Astrocyte (in vitro differentiated cells and primary cell): Measurements from ENCODE around the gene SERPINA5. TPM values are rescaled to one million over a fixed set of nuclear protein-coding genes. Genes with fewer than 3 reads are reported as not detected.

ENCODE experiments used
- DNase-seq: peaks from one replicate; pipeline ENCODE4 v3.0.0-alpha.2; 2010; ENCODE audit warnings: low read depth
- FAIRE-seq: peaks from 2 replicates; lab custom pipeline; 2011; peaks lifted over from hg19 to GRCh38; lab: Jason Lieb, UNC
- H2AFZ ChIP-seq: 2 replicates; pipeline ENCODE4 v1.6.0; 2012; ENCODE audit warnings: low read depth, low read length, inconsistent platforms
- H3K27ac ChIP-seq: 2 replicates; pipeline ENCODE4 v1.5.1; 2011; ENCODE audit warnings: low read depth, low read length, inconsistent platforms
- H3K27me3 ChIP-seq: 2 replicates; pipeline ENCODE4 v1.6.0; 2011; ENCODE audit warnings: low read length, inconsistent platforms; ENCODE audit not compliant: insufficient read depth
- H3K36me3 ChIP-seq: 2 replicates; pipeline ENCODE4 v1.5.1; 2011; ENCODE audit warnings: low read length, inconsistent platforms; ENCODE audit not compliant: insufficient read depth
- H3K4me1 ChIP-seq: 2 replicates; pipeline ENCODE4 v1.5.1; 2011; ENCODE audit warnings: low read length, inconsistent platforms; ENCODE audit not compliant: insufficient read depth
- H3K4me2 ChIP-seq: 2 replicates; pipeline ENCODE4 v1.6.0; 2012; ENCODE audit warnings: low read length, inconsistent platforms
- H3K4me3 ChIP-seq: 2 replicates; pipeline ENCODE4 v1.5.1; 2011; ENCODE audit warnings: low read depth, mild to moderate bottlenecking, low read length, inconsistent platforms; ENCODE audit not compliant: insufficient read depth
- H3K79me2 ChIP-seq: 2 replicates; pipeline ENCODE4 v1.6.0; 2012; ENCODE audit warnings: mild to moderate bottlenecking, low read length, inconsistent platforms; ENCODE audit not compliant: insufficient read depth
- H3K9ac ChIP-seq: 2 replicates; pipeline ENCODE4 v1.6.0; 2012; ENCODE audit warnings: mild to moderate bottlenecking, low read length, inconsistent platforms
- H3K9me3 ChIP-seq: 2 replicates; pipeline ENCODE4 v1.5.1; 2012; ENCODE audit warnings: low read depth, mild to moderate bottlenecking, low read length, inconsistent platforms; ENCODE audit not compliant: insufficient read depth
- H4K20me1 ChIP-seq: 2 replicates; pipeline ENCODE4 v1.6.0; 2012; ENCODE audit warnings: low read length, inconsistent platforms; ENCODE audit not compliant: insufficient read depth
- H3K27ac Mint-ChIP-seq: one replicate; pipeline ENCODE4 v1.8.0; 2021; ENCODE audit warnings: mild to moderate bottlenecking, mixed read lengths; ENCODE audit not compliant: unreplicated experiment
- H3K27me3 Mint-ChIP-seq: one replicate; pipeline ENCODE4 v1.8.0; 2021; ENCODE audit warnings: low read depth, mixed read lengths; ENCODE audit not compliant: unreplicated experiment
- H3K36me3 Mint-ChIP-seq: one replicate; pipeline ENCODE4 v1.8.0; 2021; ENCODE audit warnings: low read depth, mixed read lengths; ENCODE audit not compliant: unreplicated experiment
- H3K4me1 Mint-ChIP-seq: one replicate; pipeline ENCODE4 v1.8.0; 2021; ENCODE audit warnings: low read depth, mixed read lengths; ENCODE audit not compliant: unreplicated experiment
- H3K4me3 Mint-ChIP-seq: one replicate; pipeline ENCODE4 v1.8.0; 2021; ENCODE audit warnings: mild to moderate bottlenecking, moderate library complexity, mixed read lengths; ENCODE audit not compliant: unreplicated experiment
- H3K9me3 Mint-ChIP-seq: one replicate; pipeline ENCODE4 v1.8.0; 2021; ENCODE audit warnings: mild to moderate bottlenecking, mixed read lengths; ENCODE audit not compliant: unreplicated experiment
- EZH2 ChIP-seq: IDR thresholded peaks from 2 replicates; pipeline ENCODE4 v1.6.1; 2012; ENCODE audit warnings: mild to moderate bottlenecking, low read length, inconsistent platforms; ENCODE audit not compliant: insufficient read depth
- total RNA-seq: library from RNA; stranded (reverse); gene quantifications from 2 replicates; pipeline ENCODE4 v1.2.1, GENCODE V29; 2021
- TF ChIP-seq, protein P1 (sequence below): IDR thresholded peaks from 2 replicates; pipeline ENCODE4 v1.5.1; 2011; ENCODE audit warnings: low read depth, mild to moderate bottlenecking, inconsistent platforms, low read length, moderate library complexity; ENCODE audit not compliant: insufficient read depth

SERPINA5 gene
- total RNA-seq, 1 donor from 2014 or later: 0.23 TPM

DNA sequence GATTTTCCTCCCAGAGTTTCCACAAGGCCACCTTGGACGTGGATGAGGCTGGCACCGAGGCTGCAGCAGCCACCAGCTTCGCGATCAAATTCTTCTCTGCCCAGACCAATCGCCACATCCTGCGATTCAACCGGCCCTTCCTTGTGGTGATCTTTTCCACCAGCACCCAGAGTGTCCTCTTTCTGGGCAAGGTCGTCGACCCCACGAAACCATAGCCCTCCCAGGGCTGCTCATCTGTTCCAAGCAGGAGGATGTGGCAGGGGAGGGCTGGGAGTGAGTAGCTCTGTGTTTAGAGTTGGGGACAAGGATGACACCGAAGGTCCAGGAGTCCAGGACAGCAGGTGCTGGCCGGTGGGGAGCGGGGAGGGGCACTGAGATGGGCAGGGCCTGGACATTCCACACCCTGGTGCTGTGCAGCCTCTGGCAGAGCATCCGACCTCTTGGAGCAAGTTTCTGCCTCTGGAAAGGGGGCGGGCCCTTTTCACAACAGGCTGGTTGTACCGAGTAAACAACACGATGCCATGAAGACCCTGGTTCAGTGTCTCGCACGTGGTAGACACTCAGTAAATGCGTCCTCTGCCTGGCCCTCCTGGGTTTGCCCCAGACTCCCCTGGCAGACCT is 11.7 kb upstream of the SERPINA5 start:
- H3K36me3 ChIP-seq: no peaks in the 10 kb centered on the region
- no peak overlapping the region for H2AFZ ChIP-seq
- Mint-ChIP-seq H3K9me3 (peaks cover 3% of the 10 kb centered on the region), H3K4me1 (no peaks in the 10 kb centered on the region), H3K27me3 (peaks cover 27% of the 10 kb centered on the region), H3K36me3 (no peaks in the 10 kb centered on the region), H3K27ac (no peak overlapping the region), H3K4me3 (no peak overlapping the region)
- no peaks in the 10 kb centered on the region for H4K20me1 ChIP-seq
- no peak overlapping the region for H3K4me2 ChIP-seq
- no peak overlapping the region for H3K27ac ChIP-seq
- peaks cover 10% of the 10 kb centered on the region for H3K4me1 ChIP-seq
- no peaks in the 10 kb centered on the region for H3K9me3 ChIP-seq
- H3K9ac ChIP-seq: no peak overlapping the region
- no peaks in the 10 kb centered on the region for H3K27me3 ChIP-seq
- no peaks in the 10 kb centered on the region for H3K79me2 ChIP-seq
- DNase-seq (no peak), FAIRE-seq (no peak)
- H3K4me3 ChIP-seq: no peak overlapping the region
- TF ChIP-seq, protein P1, sequence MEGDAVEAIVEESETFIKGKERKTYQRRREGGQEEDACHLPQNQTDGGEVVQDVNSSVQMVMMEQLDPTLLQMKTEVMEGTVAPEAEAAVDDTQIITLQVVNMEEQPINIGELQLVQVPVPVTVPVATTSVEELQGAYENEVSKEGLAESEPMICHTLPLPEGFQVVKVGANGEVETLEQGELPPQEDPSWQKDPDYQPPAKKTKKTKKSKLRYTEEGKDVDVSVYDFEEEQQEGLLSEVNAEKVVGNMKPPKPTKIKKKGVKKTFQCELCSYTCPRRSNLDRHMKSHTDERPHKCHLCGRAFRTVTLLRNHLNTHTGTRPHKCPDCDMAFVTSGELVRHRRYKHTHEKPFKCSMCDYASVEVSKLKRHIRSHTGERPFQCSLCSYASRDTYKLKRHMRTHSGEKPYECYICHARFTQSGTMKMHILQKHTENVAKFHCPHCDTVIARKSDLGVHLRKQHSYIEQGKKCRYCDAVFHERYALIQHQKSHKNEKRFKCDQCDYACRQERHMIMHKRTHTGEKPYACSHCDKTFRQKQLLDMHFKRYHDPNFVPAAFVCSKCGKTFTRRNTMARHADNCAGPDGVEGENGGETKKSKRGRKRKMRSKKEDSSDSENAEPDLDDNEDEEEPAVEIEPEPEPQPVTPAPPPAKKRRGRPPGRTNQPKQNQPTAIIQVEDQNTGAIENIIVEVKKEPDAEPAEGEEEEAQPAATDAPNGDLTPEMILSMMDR: no peak
- no peak for TF ChIP-seq EZH2

- H3K79me2 ChIP-seq: no peaks in the 10 kb centered on the region
- H3K36me3 Mint-ChIP-seq: no peaks in the 10 kb centered on the region
- FAIRE-seq (no peak), DNase-seq (no peak)
- no peak overlapping the region for H3K27ac ChIP-seq
- no peaks in the 10 kb centered on the region for H3K9me3 ChIP-seq
- no peaks in the 10 kb centered on the region for H4K20me1 ChIP-seq
- no peak overlapping the region for H3K4me2 ChIP-seq
- TF ChIP-seq, protein P1: no peak
- no peak for TF ChIP-seq EZH2
- H3K9me3 Mint-ChIP-seq: peaks cover 3% of the 10 kb centered on the region
- H3K36me3 ChIP-seq: no peaks in the 10 kb centered on the region
- no peak overlapping the region for H3K4me3 Mint-ChIP-seq
- H3K4me1 ChIP-seq: peaks cover 10% of the 10 kb centered on the region
- no peak overlapping the region for H3K27ac Mint-ChIP-seq
- H3K4me1 Mint-ChIP-seq: no peaks in the 10 kb centered on the region
- H3K27me3 ChIP-seq: no peaks in the 10 kb centered on the region
- peaks cover 26% of the 10 kb centered on the region for H3K27me3 Mint-ChIP-seq
- H3K9ac ChIP-seq: no peak overlapping the region
- no peak overlapping the region for H3K4me3 ChIP-seq
- no peak overlapping the region for H2AFZ ChIP-seq
Observed at GRCh38 chr14:94570002-94570400, 11.2 kb upstream of the SERPINA5 start.

- peaks cover 28% of the 10 kb centered on the region for H3K27me3 Mint-ChIP-seq
- no peaks in the 10 kb centered on the region for H3K27me3 ChIP-seq
Observed at GRCh38 chr14:94570440-94570839, 10.8 kb upstream of the SERPINA5 start.

More at GRCh38 chr14:94570440-94570839, 10.8 kb upstream of the SERPINA5 start:
- no peak overlapping the region for H3K9ac ChIP-seq
- H3K79me2 ChIP-seq: no peaks in the 10 kb centered on the region
- Mint-ChIP-seq H3K27ac (no peak overlapping the region), H3K9me3 (peaks cover 3% of the 10 kb centered on the region), H3K36me3 (no peaks in the 10 kb centered on the region), H3K4me1 (no peaks in the 10 kb centered on the region), H3K4me3 (no peak overlapping the region)
- no peaks in the 10 kb centered on the region for H4K20me1 ChIP-seq
- no peak overlapping the region for H3K27ac ChIP-seq
- no peak for TF ChIP-seq EZH2
- TF ChIP-seq, protein P1: no peak
- no peak overlapping the region for H3K4me3 ChIP-seq
- peaks cover 10% of the 10 kb centered on the region for H3K4me1 ChIP-seq
- H3K9me3 ChIP-seq: no peaks in the 10 kb centered on the region
- no peak for DNase-seq
- no peak overlapping the region for H3K4me2 ChIP-seq
- H3K36me3 ChIP-seq: no peaks in the 10 kb centered on the region
- no peak for FAIRE-seq
- no peak overlapping the region for H2AFZ ChIP-seq
